HG02623 (cell line): ENCODE measurements around the gene ING3.

ENCODE experiments used
- ATAC-seq: cut with Tn5 transposase; IDR thresholded peaks from one replicate; pipeline ENCODE4 v1.9.1; 2021; ENCODE audit warnings: moderate library complexity; ENCODE audit not compliant: unreplicated experiment

ING3 gene

GRCh38 chr7:120950539-120951308, at the start of gene ING3:
Gene ING3, plus strand, starts transcription at chr7:120950777. Its CDS starts 120 bp downstream, at chr7:120950897.
- peak; percentile 96 for ATAC-seq

- ATAC-seq: no peak
Observed at GRCh38 chr7:120915314-120916105, 35.1 kb upstream of the ING3 start.

GRCh38 chr7:120916121-120916520, 34.5 kb upstream of the ING3 start:
- no peak for ATAC-seq

- no peak for ATAC-seq
Observed at GRCh38 chr7:120916538-120916937, 34.0 kb upstream of the ING3 start.

- no peak for ATAC-seq
Observed at GRCh38 chr7:120919466-120919865, 31.1 kb upstream of the ING3 start.

GRCh38 chr7:120920034-120920433, 30.5 kb upstream of the ING3 start:
- ATAC-seq: no peak

- no peak for ATAC-seq
Observed at GRCh38 chr7:120920591-120921274, 29.8 kb upstream of the ING3 start.

GRCh38 chr7:120924837-120925236, 25.7 kb upstream of the ING3 start:
- ATAC-seq: no peak

- no peak for ATAC-seq
Observed at GRCh38 chr7:120925392-120925791, 25.2 kb upstream of the ING3 start.

GRCh38 chr7:120926943-120927346, 23.6 kb upstream of the ING3 start:
- ATAC-seq: no peak

GRCh38 chr7:120927454-120928103, 23.0 kb upstream of the ING3 start:
- peak; percentile 72 for ATAC-seq

GRCh38 chr7:120931243-120931642, 19.3 kb upstream of the ING3 start:
- ATAC-seq: no peak

GRCh38 chr7:120933475-120933874, 17.1 kb upstream of the ING3 start:
- no peak for ATAC-seq

GRCh38 chr7:120939345-120939744, 11.2 kb upstream of the ING3 start:
- ATAC-seq: no peak

GRCh38 chr7:120941064-120941463, 9.5 kb upstream of the ING3 start:
- ATAC-seq: peak; percentile 52

- no peak for ATAC-seq
Observed at GRCh38 chr7:120941856-120942255, 8.7 kb upstream of the ING3 start.

- ATAC-seq: no peak
Observed at GRCh38 chr7:120942861-120943260, 7.7 kb upstream of the ING3 start.

GRCh38 chr7:120944826-120945562, 5.6 kb upstream of the ING3 start:
- ATAC-seq: no peak

GRCh38 chr7:120947980-120948379, 2.6 kb upstream of the ING3 start:
- ATAC-seq: no peak

- ATAC-seq: no peak
Observed at GRCh38 chr7:120949393-120949911, 1.1 kb upstream of the ING3 start.
